ENCODE measurements around the gene LEF1.

LEF1 gene

GRCh38 chr4:108072300-108072699 is 96.4 kb downstream of the LEF1 start (continued):
- no peak for TF ChIP-seq POU6F1 (CRISPR knock-in tag; IDR thresholded peaks at IDR 0.05; ENCODE audit: borderline replicate concordance, low read depth)
- TF ChIP-seq ZNF70 (CRISPR knock-in tag; IDR thresholded peaks at IDR 0.05) = no peak
- no peak for TF ChIP-seq ZFP30 (CRISPR knock-in tag; IDR thresholded peaks at IDR 0.05)
- no peak for TF ChIP-seq ZNF8 (CRISPR knock-in tag; IDR thresholded peaks at IDR 0.05)
- TF ChIP-seq, protein P1, sequence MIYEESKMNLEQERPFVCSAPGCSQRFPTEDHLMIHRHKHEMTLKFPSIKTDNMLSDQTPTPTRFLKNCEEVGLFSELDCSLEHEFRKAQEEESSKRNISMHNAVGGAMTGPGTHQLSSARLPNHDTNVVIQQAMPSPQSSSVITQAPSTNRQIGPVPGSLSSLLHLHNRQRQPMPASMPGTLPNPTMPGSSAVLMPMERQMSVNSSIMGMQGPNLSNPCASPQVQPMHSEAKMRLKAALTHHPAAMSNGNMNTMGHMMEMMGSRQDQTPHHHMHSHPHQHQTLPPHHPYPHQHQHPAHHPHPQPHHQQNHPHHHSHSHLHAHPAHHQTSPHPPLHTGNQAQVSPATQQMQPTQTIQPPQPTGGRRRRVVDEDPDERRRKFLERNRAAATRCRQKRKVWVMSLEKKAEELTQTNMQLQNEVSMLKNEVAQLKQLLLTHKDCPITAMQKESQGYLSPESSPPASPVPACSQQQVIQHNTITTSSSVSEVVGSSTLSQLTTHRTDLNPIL (CRISPR knock-in tag; IDR thresholded peaks at IDR 0.05; ENCODE audit: low read depth) = no peak
- TF ChIP-seq SNAI2 (CRISPR knock-in tag; IDR thresholded peaks at IDR 0.05) = no peak

DNA sequence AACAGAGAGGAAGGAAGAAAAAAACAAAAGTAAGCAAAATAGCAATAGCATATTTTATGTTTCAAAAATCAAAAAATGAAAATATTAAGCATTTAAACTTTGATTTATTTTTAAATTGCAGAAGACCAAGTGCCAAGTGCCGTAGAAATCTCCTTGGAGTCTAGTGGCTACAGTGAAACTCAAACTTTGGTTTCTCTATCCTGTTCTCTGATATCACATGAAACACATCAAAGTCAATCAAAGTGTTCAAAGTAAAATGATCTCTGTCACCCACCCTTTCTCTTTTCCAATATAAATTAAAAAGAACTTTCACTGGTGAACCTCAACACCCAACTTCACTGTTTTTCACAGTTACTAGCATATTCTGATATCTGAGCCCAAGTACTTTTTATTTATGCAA is 98.0 kb downstream of the LEF1 start:
- TF ChIP-seq POU6F1 (CRISPR knock-in tag; IDR thresholded peaks at IDR 0.05; ENCODE audit: borderline replicate concordance, low read depth) (no peak), TCF4 (CRISPR knock-in tag; IDR thresholded peaks at IDR 0.05; ENCODE audit: borderline replicate concordance) (no peak), ZFP30 (CRISPR knock-in tag; IDR thresholded peaks at IDR 0.05) (no peak), PPARA (CRISPR knock-in tag; IDR thresholded peaks at IDR 0.05; ENCODE audit: borderline replicate concordance) (no peak)
- ATAC-seq = no peak

GRCh38 chr4:108068442-108068841 is 100.3 kb downstream of the LEF1 start:
- ATAC-seq = no peak
- no peak for TF ChIP-seq OSR1 (CRISPR knock-in tag; IDR thresholded peaks at IDR 0.05)
- no peak for TF ChIP-seq TOX (CRISPR knock-in tag; IDR thresholded peaks at IDR 0.05; ENCODE audit: borderline replicate concordance)
- TF ChIP-seq BACH2 (CRISPR knock-in tag; IDR thresholded peaks at IDR 0.05; ENCODE audit: borderline replicate concordance) = no peak
- TF ChIP-seq, protein P2, sequence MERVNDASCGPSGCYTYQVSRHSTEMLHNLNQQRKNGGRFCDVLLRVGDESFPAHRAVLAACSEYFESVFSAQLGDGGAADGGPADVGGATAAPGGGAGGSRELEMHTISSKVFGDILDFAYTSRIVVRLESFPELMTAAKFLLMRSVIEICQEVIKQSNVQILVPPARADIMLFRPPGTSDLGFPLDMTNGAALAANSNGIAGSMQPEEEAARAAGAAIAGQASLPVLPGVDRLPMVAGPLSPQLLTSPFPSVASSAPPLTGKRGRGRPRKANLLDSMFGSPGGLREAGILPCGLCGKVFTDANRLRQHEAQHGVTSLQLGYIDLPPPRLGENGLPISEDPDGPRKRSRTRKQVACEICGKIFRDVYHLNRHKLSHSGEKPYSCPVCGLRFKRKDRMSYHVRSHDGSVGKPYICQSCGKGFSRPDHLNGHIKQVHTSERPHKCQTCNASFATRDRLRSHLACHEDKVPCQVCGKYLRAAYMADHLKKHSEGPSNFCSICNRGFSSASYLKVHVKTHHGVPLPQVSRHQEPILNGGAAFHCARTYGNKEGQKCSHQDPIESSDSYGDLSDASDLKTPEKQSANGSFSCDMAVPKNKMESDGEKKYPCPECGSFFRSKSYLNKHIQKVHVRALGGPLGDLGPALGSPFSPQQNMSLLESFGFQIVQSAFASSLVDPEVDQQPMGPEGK (CRISPR knock-in tag; IDR thresholded peaks at IDR 0.05; ENCODE audit: borderline replicate concordance) = no peak
- TF ChIP-seq ZNF70 (CRISPR knock-in tag; IDR thresholded peaks at IDR 0.05) = no peak
- no peak for TF ChIP-seq ESRRG (CRISPR knock-in tag; IDR thresholded peaks at IDR 0.05)
- no peak for TF ChIP-seq TSHZ2 (CRISPR knock-in tag; IDR thresholded peaks at IDR 0.05)

- no peak for ATAC-seq
- TF ChIP-seq, protein P1 (CRISPR knock-in tag; IDR thresholded peaks at IDR 0.05; ENCODE audit: low read depth) = no peak
- TF ChIP-seq TSHZ2 (CRISPR knock-in tag; IDR thresholded peaks at IDR 0.05) = no peak
- no peak for TF ChIP-seq ZNF565 (CRISPR knock-in tag; conservative IDR thresholded peaks at IDR 0.05; ENCODE audit: low read depth)
- no peak for TF ChIP-seq ZNF8 (CRISPR knock-in tag; IDR thresholded peaks at IDR 0.05)
- TF ChIP-seq TOX (CRISPR knock-in tag; IDR thresholded peaks at IDR 0.05; ENCODE audit: borderline replicate concordance) = no peak
- TF ChIP-seq ZFP30 (CRISPR knock-in tag; IDR thresholded peaks at IDR 0.05) = no peak
Observed at GRCh38 chr4:108060686-108061321, 107.9 kb downstream of the LEF1 start.

All from SK-N-SH treated with all-trans-retinoic acid at 6 μM for 48 hours (cell line).